ENCODE data around the gene RNF187.
A peak's percentile ranks its signal among the peaks of the same experiment; 100 is the strongest.

RNF187 gene

GRCh38 chr1:228510101-228510802, 23.1 kb downstream of the RNF187 start:
- ATAC-seq (no peak), DNase-seq (no peak)

- DNase-seq: no peak
- no peak for ATAC-seq
Measured at GRCh38 chr1:228510803-228511413, 23.7 kb downstream of the RNF187 start.

GRCh38 chr1:228511546-228512445, 24.6 kb downstream of the RNF187 start:
- no peak for ATAC-seq

GRCh38 chr1:228512781-228513198, 25.6 kb downstream of the RNF187 start:
- DNase-seq (no peak), ATAC-seq (no peak)

More at GRCh38 chr1:228511546-228512445, 24.6 kb downstream of the RNF187 start:
- no peak for DNase-seq

- no peak for ATAC-seq
Measured at GRCh38 chr1:228513236-228513900, 26.2 kb downstream of the RNF187 start.

GRCh38 chr1:228514421-228514820, 27.2 kb downstream of the RNF187 start:
- DNase-seq: no peak
- ATAC-seq: no peak

More at GRCh38 chr1:228513236-228513900, 26.2 kb downstream of the RNF187 start:
- no peak for DNase-seq

GRCh38 chr1:228515200-228515834, 28.1 kb downstream of the RNF187 start:
- ATAC-seq: peak; percentile 45
- peak; percentile 43 for DNase-seq

- no peak for ATAC-seq
Measured at GRCh38 chr1:228517655-228518054, 30.5 kb downstream of the RNF187 start.

GRCh38 chr1:228527596-228527995, 40.4 kb downstream of the RNF187 start:
- ATAC-seq (no peak), DNase-seq (no peak)

More at GRCh38 chr1:228517655-228518054, 30.5 kb downstream of the RNF187 start:
- no peak for DNase-seq

- DNase-seq: no peak
- ATAC-seq: no peak
Measured at GRCh38 chr1:228528612-228529011, 41.4 kb downstream of the RNF187 start.

- no peak for ATAC-seq
- DNase-seq: no peak
Measured at GRCh38 chr1:228530086-228530758, 43.0 kb downstream of the RNF187 start.

GRCh38 chr1:228530951-228531731, 44.0 kb downstream of the RNF187 start:
- no peak for DNase-seq
- no peak for ATAC-seq

GRCh38 chr1:228538831-228539230, 51.6 kb downstream of the RNF187 start:
- ATAC-seq: no peak
- no peak for DNase-seq

- DNase-seq (no peak), ATAC-seq (no peak)
Measured at GRCh38 chr1:228540161-228540917, 53.2 kb downstream of the RNF187 start.

GRCh38 chr1:228541725-228542124, 54.5 kb downstream of the RNF187 start:
- DNase-seq: no peak
- ATAC-seq: no peak

GRCh38 chr1:228542376-228542775, 55.2 kb downstream of the RNF187 start:
- no peak for ATAC-seq
- no peak for DNase-seq

- ATAC-seq: no peak
- DNase-seq: no peak
Measured at GRCh38 chr1:228542981-228543380, 55.8 kb downstream of the RNF187 start.

GRCh38 chr1:228543396-228543795, 56.2 kb downstream of the RNF187 start:
- ATAC-seq: no peak
- DNase-seq: no peak

- DNase-seq (no peak), ATAC-seq (no peak)
Measured at GRCh38 chr1:228544021-228544850, 57.1 kb downstream of the RNF187 start.
